Central memory CD4-positive, alpha-beta T cell (primary cell): Measurements from ENCODE around the gene SHROOM3.

Experiments
- DNase-seq: peaks from one replicate; pipeline ENCODE4 v3.0.0; 2022

SHROOM3 gene

GRCh38 chr4:76494871-76495590, 60.0 kb downstream of the SHROOM3 start:
- DNase-seq, result no peak

DNA sequence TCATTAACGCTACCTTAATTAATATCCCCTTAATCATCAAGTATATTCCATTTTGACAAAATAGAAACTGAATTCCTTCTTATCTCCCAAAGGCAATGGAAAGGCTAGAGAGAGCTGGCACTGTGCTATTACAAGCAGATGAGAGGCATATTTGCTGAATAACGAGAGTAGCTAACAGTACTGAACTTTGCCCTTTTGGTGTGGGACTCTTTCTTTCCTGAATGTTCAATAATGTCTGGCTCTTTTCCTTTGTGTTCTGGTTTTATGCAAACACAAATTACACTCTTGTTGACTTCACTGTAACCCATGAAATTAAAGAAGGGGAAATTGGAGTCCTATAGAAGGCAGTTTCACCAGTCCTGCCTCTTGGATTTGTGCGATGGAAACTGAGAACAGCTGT, 63.5 kb downstream of the SHROOM3 start:
- no peak for DNase-seq

DNA sequence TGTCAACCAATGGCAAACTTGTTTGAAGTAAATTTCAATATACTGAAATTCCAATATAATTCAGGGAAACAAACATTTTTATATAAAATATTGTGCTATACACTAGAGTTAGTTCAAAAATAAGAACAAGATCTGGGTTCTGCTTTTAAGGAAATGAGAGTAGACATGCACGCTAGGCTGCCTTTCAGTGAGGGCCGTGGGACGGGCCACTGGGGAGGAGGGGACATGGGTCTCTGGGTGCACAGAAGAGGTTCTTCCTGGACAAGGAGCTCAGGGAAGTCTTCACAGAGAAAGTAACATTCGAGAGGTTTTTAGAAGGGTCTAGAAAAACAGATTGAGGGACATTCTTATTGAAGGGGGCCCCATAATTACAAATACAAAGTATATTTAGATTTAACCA, 64.4 kb downstream of the SHROOM3 start:
- DNase-seq, result no peak

- no peak for DNase-seq
These were observed 67.9 kb downstream of the SHROOM3 start for GRCh38 chr4:76502886-76503285.

GRCh38 chr4:76504613-76505465, 69.8 kb downstream of the SHROOM3 start:
- peak; percentile 3 for DNase-seq

DNA sequence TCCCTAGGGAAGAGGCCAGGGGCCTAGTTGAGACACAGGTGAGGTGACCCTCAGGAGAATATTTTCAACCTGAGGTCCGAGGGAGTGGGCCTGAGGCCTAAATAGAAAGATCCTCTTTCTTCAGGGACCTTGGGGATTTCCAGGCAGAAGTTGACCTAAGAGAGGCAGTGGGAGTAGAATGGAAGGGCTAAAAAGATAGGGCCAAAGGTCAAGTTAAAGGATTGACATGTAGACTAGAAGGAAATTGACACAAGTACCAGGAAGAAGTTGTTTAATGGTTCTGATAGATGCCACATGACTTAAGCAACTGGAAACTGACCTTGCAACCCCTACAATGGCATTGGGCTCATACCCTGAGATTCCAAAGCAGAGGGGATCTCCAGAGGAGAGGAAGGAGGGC, 76.9 kb downstream of the SHROOM3 start:
- no peak for DNase-seq

DNA sequence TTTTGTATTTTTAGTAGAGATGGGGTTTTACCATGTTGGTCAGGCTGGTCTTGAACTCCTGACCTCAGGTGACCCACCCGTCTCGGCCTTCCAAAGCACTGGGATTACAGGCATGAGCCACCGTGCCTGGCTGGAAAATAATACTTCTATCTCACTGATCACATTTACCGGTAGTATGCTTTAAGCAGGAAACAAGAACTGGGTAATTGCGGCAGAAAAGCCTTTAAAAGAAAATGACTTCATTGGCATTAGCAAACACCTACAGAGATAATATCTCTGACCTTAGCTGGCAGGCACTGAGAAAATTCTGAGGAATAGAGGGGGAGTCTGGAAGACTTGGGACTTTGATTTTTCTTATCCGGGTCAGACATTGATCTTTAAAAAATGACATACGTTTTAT, 78.5 kb downstream of the SHROOM3 start:
- DNase-seq, result no peak

DNA sequence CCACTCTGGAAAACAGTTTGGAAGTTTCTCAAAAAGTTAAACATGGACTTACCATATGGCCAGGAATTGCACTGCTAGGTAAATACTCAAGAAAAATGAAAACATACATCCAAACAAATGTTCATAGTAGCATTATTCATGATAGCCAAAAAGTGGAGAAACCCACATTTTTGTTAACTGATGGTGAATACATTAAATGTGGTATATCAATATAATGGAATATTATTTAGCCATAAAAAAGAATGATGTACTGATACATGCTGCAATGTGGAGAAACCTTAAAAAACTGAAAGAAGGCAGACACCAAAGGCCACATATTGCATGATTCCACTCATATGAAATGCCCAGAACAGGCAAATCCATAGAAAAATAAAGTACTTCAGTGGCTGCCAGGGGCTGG, 79.1 kb downstream of the SHROOM3 start:
- DNase-seq, result no peak

DNA sequence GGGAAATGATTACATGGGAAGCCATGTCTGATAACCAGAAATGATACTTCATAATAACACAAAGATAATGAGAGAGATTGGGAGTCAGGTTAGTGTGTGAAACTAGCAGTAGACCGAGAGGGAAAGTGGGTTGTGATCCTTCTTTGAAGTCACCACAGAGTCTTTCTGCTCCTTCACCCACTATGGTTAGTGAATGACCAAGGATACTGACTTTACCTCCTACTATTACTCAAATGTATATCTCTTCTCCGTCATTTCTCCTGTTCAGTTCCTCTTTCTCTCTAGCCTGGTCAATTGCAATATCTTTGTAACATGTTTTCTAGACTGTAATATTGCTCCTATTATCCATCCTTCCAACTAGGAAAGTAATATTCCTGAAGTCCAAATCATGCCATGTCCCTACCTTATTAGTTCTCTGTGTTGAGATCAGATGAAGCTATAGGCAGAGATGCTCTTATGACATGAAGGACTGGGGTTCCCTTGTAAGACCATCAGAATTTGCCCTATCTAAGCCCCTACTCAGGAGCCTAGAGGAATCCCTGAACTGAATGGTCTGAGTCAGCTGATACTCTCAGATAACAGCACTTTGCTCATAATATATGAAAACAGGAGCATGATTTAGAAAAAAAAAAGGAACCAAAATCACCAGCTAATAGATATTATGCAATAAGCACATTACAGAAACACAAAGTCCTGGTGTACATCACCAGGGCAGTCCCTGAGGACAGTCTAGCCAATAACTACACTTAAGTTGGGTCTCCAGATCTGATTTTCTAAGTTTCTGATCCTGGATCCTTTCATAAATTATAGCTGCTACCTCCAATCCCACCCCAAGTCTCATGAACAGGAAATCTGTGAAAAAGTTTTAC, 81.2 kb downstream of the SHROOM3 start:
- no peak for DNase-seq

- DNase-seq, result no peak
These were observed 83.2 kb downstream of the SHROOM3 start for GRCh38 chr4:76518241-76518640.

DNA sequence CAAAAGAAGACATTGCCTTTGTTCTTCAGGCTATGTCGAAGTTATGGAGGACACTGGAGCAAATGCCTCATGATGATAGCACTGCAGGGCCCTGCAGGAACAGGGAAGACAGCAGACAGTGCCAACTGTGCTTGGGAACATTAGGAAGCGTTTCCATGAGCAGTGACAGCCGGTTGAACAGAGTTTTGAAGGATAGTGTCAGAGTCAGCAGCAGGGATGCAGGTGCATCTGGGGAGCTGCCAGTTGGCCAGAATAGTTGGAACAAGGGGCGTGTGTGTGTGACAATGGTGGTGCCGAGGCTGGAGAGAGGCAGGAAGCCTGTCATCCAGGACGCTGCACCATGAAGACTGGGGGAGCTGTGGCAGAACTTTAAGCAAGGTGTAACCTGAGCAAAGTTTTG, 88.6 kb downstream of the SHROOM3 start:
- DNase-seq, result no peak

DNA sequence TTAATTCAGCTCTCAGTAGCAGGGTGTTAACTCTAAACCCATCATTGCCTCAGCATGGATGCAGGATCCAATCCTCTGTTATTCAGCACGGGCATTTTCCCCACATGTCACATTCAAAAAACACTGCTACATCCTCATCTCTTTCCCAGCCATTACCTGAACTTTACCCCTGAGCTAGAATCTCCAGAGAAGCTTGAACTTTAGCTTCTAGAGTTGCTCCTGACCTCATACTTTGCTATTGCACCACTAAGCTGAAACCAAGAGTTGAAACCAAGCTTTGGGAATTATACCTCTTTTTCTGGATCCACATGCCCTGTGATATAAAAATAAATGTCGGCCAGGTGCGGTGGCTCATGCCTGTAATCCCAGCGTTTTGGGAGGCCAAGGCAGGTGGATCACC, 90.7 kb downstream of the SHROOM3 start:
- no peak for DNase-seq

DNA sequence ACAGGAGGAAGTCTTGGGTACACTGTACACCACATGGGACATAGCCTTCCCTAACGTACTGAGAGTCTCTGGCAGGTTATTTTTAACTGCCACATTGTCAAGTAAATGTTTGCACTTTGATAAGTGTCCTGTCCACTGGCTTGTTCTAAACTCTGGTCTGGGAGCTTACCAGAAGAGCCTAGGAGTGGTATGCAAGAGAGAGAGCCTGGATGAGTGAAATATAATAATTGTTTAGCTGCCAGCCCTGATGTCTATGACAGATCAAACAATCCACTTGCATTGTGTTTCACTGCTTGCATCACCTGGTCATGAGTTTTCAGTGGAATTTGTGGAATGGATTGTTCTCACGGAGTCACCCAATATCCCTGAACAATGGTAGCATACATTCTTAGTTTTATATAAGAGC, 91.6 kb downstream of the SHROOM3 start:
- DNase-seq, result no peak

DNA sequence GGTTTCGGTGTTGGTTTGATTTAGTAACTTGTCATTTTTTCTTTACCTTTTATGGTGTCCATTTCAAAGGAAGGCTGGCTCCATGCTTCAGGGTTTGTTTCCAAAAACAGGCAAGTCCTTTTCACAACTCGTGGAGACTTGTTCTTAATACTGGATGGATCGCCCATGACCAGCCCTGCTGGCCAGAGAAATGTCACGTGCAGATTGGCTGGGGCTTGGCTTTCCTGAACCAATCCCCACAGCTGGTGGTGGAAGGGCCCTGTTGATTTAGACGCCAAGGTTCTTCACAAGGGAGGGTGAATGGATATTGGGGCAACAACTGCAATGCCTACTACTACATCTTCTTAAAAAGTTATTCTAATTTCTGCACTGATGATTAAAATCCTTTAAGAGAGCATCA, 92.6 kb downstream of the SHROOM3 start:
- DNase-seq, result no peak

GRCh38 chr4:76531597-76531996, 96.6 kb downstream of the SHROOM3 start:
- DNase-seq, result no peak

DNA sequence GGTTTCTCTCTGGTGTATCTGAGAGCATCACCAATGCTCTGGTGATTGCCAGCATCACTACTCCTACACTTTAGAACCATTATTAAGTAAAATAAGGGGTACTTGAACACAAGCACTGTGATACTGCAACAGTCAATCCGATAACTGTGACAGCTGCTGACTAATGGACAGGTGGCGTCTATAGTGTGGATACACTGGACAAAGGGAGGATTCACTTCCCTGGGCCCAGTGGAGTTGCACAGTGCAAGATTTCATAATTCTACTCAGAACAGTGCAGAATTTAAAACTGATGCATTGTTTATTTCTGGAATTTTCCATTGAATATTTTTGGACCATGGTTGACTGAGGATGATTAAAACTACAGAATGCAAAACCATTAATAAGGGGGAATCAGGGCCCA, 97.8 kb downstream of the SHROOM3 start:
- DNase-seq, result no peak

DNA sequence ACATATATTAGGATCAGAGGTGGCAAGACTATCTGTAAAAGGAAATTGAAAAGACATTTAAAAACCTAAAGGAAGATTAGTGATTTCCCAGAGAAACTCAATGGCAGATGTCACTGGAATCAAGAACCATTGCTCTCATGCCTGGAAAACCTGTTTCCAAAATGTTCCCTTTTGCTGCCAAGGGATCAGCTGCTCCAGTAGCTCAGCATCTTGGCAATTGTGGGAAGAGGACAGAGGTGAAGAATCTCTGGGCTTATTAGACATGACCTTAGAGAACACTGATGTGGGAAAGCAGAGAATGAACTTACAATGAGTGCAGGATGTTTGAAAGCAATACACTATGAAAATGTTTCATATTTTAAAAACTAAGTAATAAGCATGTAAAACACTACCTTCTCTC, 98.3 kb downstream of the SHROOM3 start:
- no peak for DNase-seq

- no peak for DNase-seq
These were observed 100.8 kb downstream of the SHROOM3 start for GRCh38 chr4:76535603-76536372.

DNA sequence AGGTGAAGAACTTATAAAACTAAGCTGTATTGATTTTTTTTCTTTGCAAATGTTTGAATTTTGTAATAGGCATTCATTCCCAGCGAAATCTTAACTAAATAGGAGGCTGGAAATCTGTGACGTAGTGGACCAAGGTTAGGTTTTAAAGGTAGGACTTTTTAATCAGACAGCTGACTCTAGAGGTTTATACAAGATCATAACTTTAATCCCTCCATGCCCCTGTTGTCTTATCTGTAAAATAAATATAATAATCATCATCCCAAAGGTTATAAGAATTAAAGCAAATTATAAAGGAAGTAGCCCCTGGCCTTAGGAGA, 101.3 kb downstream of the SHROOM3 start:
- no peak for DNase-seq

DNA sequence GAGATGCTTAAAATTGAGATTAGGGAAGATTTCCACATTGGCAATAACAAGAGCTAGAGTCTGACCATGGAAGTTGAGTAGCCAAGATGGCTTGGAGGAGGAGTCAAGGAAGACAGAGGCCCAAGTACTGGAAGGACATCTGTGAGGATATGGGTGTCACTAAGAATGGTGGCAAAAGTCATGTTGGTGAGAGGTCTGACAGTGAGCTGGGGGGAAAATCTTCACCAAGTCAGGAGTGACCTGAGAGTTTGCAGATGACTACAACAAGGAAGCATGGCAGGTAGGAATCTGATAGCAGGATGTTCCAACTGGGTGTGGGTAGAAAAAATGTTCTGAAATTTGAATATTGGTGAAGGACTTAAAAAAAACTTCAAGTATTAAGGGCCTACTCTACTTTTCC, 103.3 kb downstream of the SHROOM3 start:
- no peak for DNase-seq

- no peak for DNase-seq
These were observed 105.0 kb downstream of the SHROOM3 start for GRCh38 chr4:76539979-76540378.

DNA sequence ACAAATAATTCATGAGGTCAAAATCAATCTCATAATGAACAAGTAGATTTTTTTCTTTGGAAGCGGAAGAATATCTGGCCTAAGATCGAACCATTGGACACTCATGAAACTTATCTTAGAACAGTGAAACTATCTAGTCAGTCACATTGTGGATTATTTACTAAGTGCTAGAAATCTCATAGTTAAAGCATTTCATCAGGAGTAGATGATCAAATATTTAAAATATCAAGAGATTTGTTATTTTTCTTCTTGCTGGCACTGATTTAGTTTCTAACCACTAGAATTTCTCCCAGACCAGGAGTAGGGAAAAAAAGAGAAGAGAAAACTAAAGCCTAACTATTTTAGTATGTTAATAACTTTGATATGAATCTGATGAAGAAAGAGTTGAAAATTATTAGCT, 105.5 kb downstream of the SHROOM3 start:
- no peak for DNase-seq

GRCh38 chr4:76543378-76543777, 108.3 kb downstream of the SHROOM3 start:
- DNase-seq, result no peak
